T-helper 17 cell (primary cell): ENCODE measurements around the gene FHL5. TPM values are rescaled to one million over a fixed set of nuclear protein-coding genes. Genes with fewer than 3 reads are reported as not detected.
A peak's percentile ranks its signal among the peaks of the same experiment; 100 is the strongest.
"Not testable (repeated sequence)": the region's sequence is repeated elsewhere in the genome, so short reads cannot be mapped to it uniquely, and the experiment has no call there.

Experiments used
- ATAC-seq: fragments of 150-1000 bp; cut with Tn5 transposase; 2 replicates; pipeline ENCODE4 v1.10.0; 2021; ENCODE audit warnings: mild to moderate bottlenecking, moderate library complexity
- DNase-seq, 3 donors: peaks; one replicate each; pipeline versions ENCODE4 v3.0.0 to v3.0.0-alpha.2; 2020 to 2021
- H3K9me3 ChIP-seq: one replicate; pipeline ENCODE4 v1.7.0; 2013; ENCODE audit warnings: low read length, mild to moderate bottlenecking; ENCODE audit not compliant: control insufficient read depth, poor library complexity, severe bottlenecking
- H3K27ac Mint-ChIP-seq: one replicate; pipeline ENCODE4 v1.8.0; 2022; ENCODE audit warnings: mild to moderate bottlenecking, moderate library complexity, mixed read lengths
- H3K27me3 Mint-ChIP-seq: one replicate; pipeline ENCODE4 v1.8.0; 2022; ENCODE audit warnings: mixed read lengths
- H3K36me3 Mint-ChIP-seq: one replicate; pipeline ENCODE4 v1.8.0; 2022; ENCODE audit warnings: low read depth, mixed read lengths
- H3K4me1 Mint-ChIP-seq: one replicate; pipeline ENCODE4 v1.8.0; 2022; ENCODE audit warnings: mild to moderate bottlenecking, mixed read lengths
- H3K4me3 Mint-ChIP-seq: one replicate; pipeline ENCODE4 v1.8.0; 2022; ENCODE audit warnings: mild to moderate bottlenecking, moderate library complexity, mixed read lengths
- total RNA-seq, 4 donors: library from RNA in 2 of 4; stranded (reverse) in 2 of 4; gene quantifications; one replicate each; pipeline ENCODE4 v1.2.3 and lab custom pipeline; 2022 to 2026

FHL5 gene
- total RNA-seq, 2 donors from 2014 or later, result not detected

DNA sequence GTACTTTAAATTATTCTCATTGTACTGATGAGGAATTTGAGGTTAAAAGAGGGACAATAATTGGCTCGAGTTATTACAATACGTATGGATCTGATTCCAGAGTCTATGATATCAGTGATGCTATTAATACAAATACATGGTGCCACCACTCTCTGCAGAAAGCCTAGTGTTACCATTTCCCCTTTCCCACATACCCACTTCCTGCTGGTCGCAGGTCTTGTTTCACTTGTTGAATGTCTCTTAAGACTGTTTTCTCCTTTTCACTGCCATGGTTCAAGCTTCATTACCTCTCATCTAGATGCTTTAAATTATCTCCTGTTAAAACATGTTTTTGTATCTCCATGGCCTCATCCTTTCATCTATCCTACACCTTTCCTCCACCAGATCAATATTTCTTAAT lies 62.0 kb downstream of the FHL5 start:
- H3K27me3 Mint-ChIP-seq, result peaks cover 44% of the 10 kb centered on the region
- H3K4me3 Mint-ChIP-seq, result no peak overlapping the region
- peaks cover 2% of the 10 kb centered on the region for H3K4me1 Mint-ChIP-seq
- DNase-seq (no peak), ATAC-seq (no peak)
- H3K9me3 ChIP-seq, result no peaks in the 10 kb centered on the region
- no peak overlapping the region for H3K27ac Mint-ChIP-seq
- no peaks in the 10 kb centered on the region for H3K36me3 Mint-ChIP-seq

DNA sequence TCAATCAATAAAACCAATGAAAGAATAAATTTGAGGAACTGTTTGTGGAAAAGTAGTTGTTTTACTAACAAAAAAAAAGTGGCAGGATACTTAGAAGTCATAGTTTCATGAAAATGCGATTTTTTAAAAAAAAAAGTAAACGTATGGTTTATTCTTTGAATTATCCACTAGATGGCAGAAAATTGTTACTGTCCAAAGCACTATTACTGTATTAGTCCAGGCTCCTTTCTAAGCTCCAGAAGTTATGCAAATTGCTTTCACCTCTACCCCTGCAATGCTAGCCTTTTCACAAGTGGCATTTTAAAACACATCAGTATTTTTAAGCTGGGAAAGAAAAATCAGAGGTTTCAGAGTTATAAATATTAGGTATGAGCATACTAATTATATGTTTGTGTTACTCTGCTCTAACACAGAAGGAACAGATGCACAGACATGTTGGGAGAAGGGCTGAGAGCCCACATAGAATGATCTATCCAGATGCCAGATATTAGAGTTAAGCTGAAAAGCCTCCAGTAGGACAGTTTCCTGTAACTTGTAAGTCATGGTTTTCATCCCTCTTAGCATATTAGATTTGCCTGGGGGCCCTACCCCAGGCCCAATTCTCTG lies 63.9 kb downstream of the FHL5 start:
- Mint-ChIP-seq H3K27ac (no peak overlapping the region), H3K36me3 (no peaks in the 10 kb centered on the region), H3K4me1 (peaks cover 2% of the 10 kb centered on the region), H3K4me3 (no peak overlapping the region), H3K27me3 (peaks cover 40% of the 10 kb centered on the region)
- peak; percentile 42 for ATAC-seq
- no peak for DNase-seq
- no peaks in the 10 kb centered on the region for H3K9me3 ChIP-seq

DNA sequence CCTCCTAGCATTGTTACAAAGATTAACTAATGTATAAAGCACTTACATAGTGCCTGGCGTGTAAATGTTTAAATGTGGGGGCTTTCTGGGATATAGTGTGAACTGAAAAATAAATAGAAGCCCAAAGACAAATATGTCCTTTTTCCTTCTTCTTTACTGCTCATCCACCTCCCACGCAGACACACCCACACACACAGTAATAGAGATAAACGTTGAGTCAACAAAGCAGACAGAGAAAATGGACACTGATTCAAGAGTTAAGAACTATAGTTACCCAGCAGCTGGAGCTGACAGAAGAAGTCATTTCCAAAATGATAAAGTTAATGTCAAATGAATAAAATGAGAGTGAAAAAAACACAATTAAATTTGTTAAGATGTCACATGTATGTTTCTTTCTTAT lies 68.3 kb downstream of the FHL5 start:
- Mint-ChIP-seq H3K4me3 (no peak overlapping the region), H3K36me3 (no peaks in the 10 kb centered on the region), H3K27me3 (peaks cover 28% of the 10 kb centered on the region), H3K27ac (no peak overlapping the region), H3K4me1 (no peaks in the 10 kb centered on the region)
- DNase-seq (no peak), ATAC-seq (no peak)
- no peaks in the 10 kb centered on the region for H3K9me3 ChIP-seq

DNA sequence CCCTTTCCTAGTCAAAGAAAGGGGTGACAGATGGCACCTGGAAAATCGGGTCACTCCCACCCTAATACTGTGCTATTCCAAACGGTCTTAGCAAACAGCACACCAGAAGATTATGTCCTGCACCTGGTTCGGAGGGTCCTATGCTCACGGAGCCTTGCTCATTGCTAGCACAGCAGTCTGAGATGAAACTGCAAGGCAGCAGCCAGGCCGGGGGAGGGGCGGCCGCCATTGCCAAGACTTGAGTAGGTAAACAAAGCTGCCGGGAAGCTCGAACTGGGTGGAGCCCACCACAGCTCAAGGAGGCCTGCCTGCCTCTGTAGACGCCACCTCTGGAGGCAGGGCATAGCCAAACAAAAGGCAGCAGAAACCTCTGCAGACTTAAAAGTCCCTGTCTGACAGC lies 75.1 kb downstream of the FHL5 start:
- H3K36me3 Mint-ChIP-seq, ATAC-seq, H3K4me3 Mint-ChIP-seq, DNase-seq, H3K27ac Mint-ChIP-seq, H3K9me3 ChIP-seq, H3K4me1 Mint-ChIP-seq: not testable (repeated sequence)
- peaks cover 38% of the 10 kb centered on the region for H3K27me3 Mint-ChIP-seq

DNA sequence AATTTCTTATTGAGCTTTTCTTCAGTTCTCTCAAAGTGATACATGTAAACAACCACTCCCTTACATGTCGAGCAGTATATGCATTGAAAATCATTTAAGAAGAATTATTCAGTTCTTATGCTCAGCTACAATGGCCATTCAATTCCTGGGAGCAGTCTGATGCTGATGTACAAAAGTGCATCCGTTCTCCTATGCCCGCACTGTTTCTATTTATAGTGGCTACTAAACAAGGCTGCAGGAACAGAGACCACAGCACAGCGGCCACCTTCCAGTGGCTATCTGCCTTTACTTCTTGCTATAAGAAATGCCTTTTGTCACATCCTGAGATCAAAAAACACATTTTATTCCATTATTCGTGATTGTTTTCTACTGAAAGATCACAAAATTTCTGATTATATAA lies 82.2 kb downstream of the FHL5 start:
- Mint-ChIP-seq H3K4me3 (no peak overlapping the region), H3K36me3 (no peaks in the 10 kb centered on the region), H3K4me1 (no peaks in the 10 kb centered on the region), H3K27me3 (peaks cover 34% of the 10 kb centered on the region), H3K27ac (no peak overlapping the region)
- no peak for DNase-seq
- H3K9me3 ChIP-seq, result no peaks in the 10 kb centered on the region
- ATAC-seq, result no peak

DNA sequence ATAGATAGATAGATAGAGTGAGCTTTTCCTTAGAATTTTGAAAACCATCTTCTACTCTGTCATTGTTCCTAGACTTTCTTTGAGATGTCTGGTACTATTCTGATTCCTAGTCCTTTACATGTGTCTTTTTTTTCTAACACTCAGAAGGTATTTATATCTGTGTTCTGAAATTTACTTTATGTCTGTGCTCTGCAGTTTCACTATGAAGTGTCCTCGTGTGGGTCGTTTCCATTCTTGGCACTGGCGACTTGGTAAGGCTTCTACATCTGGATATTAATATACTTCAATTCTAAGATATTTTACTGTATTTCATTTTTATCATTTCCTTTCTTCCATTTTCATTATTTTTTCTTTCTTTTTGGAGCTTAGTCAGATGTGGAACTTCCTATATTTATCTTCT lies 87.0 kb downstream of the FHL5 start:
- ATAC-seq (no peak), DNase-seq (no peak)
- Mint-ChIP-seq H3K36me3 (peaks cover 2% of the 10 kb centered on the region), H3K27ac (no peak overlapping the region), H3K4me1 (peaks cover 8% of the 10 kb centered on the region), H3K27me3 (peaks cover 62% of the 10 kb centered on the region), H3K4me3 (no peak overlapping the region)
- H3K9me3 ChIP-seq, result no peaks in the 10 kb centered on the region

DNA sequence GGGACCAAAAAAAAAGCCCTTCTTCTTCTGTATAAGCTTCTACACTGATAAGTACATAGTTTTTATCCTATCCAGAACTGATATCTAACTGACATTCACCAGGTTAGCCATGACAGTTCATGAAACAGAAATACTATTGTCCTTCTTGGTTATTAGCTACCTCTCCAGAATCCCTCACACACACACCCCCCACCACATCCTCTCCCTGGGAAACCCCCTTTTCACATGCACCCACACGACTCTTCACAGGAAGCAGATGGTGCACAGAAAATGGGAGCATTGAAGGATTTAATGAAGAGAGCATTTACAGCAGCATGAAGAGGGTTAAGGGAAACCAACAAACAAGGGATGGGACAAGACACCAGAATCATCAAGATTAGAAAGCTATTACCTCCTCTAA lies 88.9 kb downstream of the FHL5 start:
- Mint-ChIP-seq H3K4me1 (peaks cover 8% of the 10 kb centered on the region), H3K27me3 (peaks cover 44% of the 10 kb centered on the region), H3K36me3 (peaks cover 2% of the 10 kb centered on the region), H3K4me3 (no peak overlapping the region), H3K27ac (no peak overlapping the region)
- no peak for DNase-seq
- ATAC-seq, result no peak
- no peaks in the 10 kb centered on the region for H3K9me3 ChIP-seq

DNA sequence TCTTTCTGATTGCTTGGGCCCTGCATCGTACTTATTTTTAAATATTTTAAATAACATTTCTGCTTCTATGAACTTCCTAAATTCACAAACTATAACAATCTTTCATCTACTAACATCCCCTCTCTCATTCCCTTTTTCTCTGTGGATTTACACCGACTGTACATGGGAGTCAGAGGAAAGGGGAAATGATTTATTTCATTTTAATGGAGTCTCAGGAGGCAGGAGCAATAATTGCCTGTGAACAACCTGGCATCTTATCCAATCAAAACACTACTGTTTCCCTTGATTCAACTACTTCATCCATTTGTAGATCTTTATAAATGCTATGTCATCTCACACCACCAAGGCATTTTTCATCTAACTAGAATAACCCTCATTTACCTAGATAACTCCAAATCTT lies 89.6 kb downstream of the FHL5 start:
- H3K9me3 ChIP-seq, result no peaks in the 10 kb centered on the region
- no peak overlapping the region for H3K27ac Mint-ChIP-seq
- H3K4me1 Mint-ChIP-seq, result peaks cover 8% of the 10 kb centered on the region
- ATAC-seq (no peak), DNase-seq (no peak)
- H3K4me3 Mint-ChIP-seq, result no peak overlapping the region
- H3K27me3 Mint-ChIP-seq, result peaks cover 46% of the 10 kb centered on the region
- H3K36me3 Mint-ChIP-seq, result peaks cover 2% of the 10 kb centered on the region

DNA sequence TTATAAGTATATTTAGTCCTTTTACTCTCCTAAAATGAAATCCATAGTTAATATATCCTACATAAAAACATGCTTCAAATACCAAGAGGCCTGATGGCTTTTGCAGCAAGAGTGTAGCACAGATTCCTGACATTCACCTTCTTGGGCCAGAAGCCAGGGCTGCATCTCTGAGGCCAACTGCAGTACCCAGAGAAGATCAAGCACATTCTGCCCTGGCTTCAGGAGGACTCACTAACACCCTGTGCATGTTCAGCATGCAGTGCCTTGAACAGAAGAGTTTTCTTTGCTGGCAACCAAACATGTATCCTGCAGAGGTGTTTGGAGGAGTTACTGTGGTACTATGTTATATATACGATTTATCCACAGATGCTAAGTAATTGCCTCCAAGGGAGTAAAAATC lies 90.3 kb downstream of the FHL5 start:
- Mint-ChIP-seq H3K4me1 (peaks cover 8% of the 10 kb centered on the region), H3K4me3 (no peak overlapping the region), H3K27ac (no peak overlapping the region), H3K27me3 (peaks cover 49% of the 10 kb centered on the region), H3K36me3 (peaks cover 2% of the 10 kb centered on the region)
- no peaks in the 10 kb centered on the region for H3K9me3 ChIP-seq
- DNase-seq (no peak), ATAC-seq (no peak)

DNA sequence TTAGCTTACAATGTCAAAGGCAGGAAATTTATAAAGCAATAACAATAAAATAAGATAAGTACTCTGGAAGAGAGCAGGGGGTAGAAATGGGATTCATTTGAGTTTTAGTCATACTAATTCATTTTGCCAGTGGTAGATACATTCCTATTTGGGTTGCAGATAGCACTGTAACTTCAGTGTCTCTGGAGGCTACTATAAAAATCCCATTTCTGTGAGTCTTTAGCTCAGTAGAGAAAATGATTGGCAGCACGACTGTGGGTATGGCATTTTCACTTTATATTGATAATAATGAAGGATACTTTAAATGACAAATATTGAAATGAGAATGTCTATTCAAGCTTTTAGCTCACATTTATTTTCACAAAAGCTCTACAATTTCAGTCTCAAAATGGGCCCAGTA lies 93.6 kb downstream of the FHL5 start:
- Mint-ChIP-seq H3K27ac (no peak overlapping the region), H3K4me1 (peaks cover 8% of the 10 kb centered on the region), H3K4me3 (no peak overlapping the region), H3K27me3 (peaks cover 41% of the 10 kb centered on the region), H3K36me3 (peaks cover 2% of the 10 kb centered on the region)
- ATAC-seq, result no peak
- DNase-seq, result no peak
- no peaks in the 10 kb centered on the region for H3K9me3 ChIP-seq

DNA sequence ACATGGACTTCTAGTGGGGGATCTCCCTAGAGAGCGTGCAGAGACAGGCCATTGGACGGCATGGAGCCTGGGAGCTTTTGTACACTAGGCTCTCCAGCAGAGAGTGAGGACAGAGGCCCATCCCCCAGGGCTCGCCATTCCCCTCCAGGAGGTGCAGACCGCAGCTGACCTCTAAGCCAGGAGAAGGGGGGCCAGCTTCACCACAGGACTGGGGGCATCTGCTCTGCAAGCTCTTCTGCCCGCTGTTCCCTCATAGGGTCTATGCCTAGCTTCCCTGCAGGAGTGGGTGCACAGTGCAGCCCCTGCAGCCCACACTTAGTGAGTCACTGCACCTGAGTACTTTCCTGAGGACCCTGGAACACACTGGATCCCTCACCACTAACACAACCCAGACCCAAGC lies 94.4 kb downstream of the FHL5 start:
- Mint-ChIP-seq H3K27ac (no peak overlapping the region), H3K27me3 (peaks cover 34% of the 10 kb centered on the region), H3K4me3 (no peak overlapping the region), H3K36me3 (no peaks in the 10 kb centered on the region), H3K4me1 (peaks cover 4% of the 10 kb centered on the region)
- no peak for DNase-seq
- ATAC-seq, result no peak
- no peaks in the 10 kb centered on the region for H3K9me3 ChIP-seq

DNA sequence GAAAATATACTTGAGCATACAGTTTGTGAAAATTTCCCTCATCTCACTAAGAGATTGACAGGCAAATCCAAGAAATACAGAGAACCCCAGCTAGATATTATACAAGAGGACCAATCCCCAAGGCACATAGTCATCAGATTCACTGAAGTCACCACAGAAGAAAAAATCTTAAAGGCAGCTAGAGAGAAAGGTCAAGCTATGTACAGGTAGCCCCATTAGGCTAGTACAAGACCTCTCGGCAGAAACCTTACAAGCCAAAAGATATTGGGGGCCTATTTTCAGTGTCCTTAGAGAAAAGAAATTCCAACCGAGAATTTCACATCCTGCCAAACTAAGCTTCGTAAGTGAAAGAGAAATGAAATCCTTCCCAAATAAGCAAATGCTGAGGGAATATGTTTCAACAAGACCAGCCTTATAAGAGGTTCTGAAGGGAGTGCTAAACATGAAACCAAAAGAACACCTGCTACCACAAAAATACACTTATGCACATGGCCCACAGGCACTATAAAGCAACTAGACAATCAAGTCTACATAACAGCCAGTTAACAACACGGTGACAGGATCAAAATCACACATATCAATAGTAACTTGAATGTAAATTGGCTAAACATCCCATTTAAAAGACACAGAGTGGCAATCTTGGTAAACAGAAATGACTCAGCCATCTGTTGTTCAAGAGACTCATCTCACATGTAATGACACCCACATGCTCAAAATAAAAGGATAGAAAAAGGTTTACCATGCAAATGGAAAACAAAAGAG lies 96.3 kb downstream of the FHL5 start:
- no peak for ATAC-seq
- H3K27ac Mint-ChIP-seq, result no peak overlapping the region
- no peaks in the 10 kb centered on the region for H3K9me3 ChIP-seq
- H3K36me3 Mint-ChIP-seq, result no peaks in the 10 kb centered on the region
- no peaks in the 10 kb centered on the region for H3K4me1 Mint-ChIP-seq
- DNase-seq, result no peak
- peaks cover 24% of the 10 kb centered on the region for H3K27me3 Mint-ChIP-seq
- no peak overlapping the region for H3K4me3 Mint-ChIP-seq
